Hepatocyte (in vitro differentiated cells): ENCODE measurements around the gene TAF1A.

Experiments
- EZH2 ChIP-seq: fragments of 200-600 bp; sonication (generic); IDR thresholded peaks from 2 replicates; pipeline ENCODE4 v1.6.1; 2016; ENCODE audit warnings: antibody characterized with exemption, mild to moderate bottlenecking, borderline replicate concordance
- EZH2phosphoT487 ChIP-seq: fragments of 200-600 bp; sonication (generic); IDR thresholded peaks from one replicate; pipeline ENCODE4 v1.6.1; 2018; ENCODE audit warnings: antibody characterized with exemption, mild to moderate bottlenecking, low read depth, moderate library complexity; ENCODE audit not compliant: unreplicated experiment, severe bottlenecking
- TF ChIP-seq, protein P1 (sequence below): fragments of 200-600 bp; sonication (generic); IDR thresholded peaks from 2 replicates; pipeline ENCODE4 v1.5.1; 2016; ENCODE audit warnings: antibody characterized with exemption, mild to moderate bottlenecking; ENCODE audit not compliant: poor library complexity

DNA sequence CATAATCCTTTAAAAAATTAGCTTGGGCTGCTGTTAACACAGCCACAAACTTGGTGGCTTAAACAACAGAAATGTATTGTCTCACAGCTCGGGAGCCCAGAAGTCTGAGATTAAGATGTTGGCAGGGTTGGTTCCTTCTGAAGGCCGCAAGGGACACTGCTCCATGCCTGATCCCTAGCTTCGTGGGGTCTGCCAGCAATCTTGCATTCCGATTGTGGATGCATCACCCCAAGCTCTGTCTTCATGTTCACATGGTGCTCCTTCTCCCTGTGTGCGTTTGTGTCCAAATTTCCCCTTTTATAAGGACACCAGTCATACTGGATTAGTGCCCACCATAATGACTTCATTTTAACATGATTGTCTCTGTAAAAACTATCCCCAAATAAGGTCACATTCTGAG is 36.9 kb downstream of the TAF1A start:
- TF ChIP-seq, protein P1, sequence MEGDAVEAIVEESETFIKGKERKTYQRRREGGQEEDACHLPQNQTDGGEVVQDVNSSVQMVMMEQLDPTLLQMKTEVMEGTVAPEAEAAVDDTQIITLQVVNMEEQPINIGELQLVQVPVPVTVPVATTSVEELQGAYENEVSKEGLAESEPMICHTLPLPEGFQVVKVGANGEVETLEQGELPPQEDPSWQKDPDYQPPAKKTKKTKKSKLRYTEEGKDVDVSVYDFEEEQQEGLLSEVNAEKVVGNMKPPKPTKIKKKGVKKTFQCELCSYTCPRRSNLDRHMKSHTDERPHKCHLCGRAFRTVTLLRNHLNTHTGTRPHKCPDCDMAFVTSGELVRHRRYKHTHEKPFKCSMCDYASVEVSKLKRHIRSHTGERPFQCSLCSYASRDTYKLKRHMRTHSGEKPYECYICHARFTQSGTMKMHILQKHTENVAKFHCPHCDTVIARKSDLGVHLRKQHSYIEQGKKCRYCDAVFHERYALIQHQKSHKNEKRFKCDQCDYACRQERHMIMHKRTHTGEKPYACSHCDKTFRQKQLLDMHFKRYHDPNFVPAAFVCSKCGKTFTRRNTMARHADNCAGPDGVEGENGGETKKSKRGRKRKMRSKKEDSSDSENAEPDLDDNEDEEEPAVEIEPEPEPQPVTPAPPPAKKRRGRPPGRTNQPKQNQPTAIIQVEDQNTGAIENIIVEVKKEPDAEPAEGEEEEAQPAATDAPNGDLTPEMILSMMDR: no peak
- TF ChIP-seq EZH2 (no peak), EZH2phosphoT487 (no peak)
